Suprapubic skin (tissue), 3 donors: Measurements from ENCODE around the gene SERPINB10.

Experiments used
- POLR2A ChIP-seq, 2 donors: fragments of 450-650 bp; IDR thresholded peaks; one replicate each; pipeline ENCODE4 v1.6.1; 2017; ENCODE audit warnings: antibody characterized with exemption in 2 of 2, mild to moderate bottlenecking in 2 of 2, moderate library complexity in 2 of 2
- TF ChIP-seq, protein P1 (sequence below), 2 donors: fragments of 200-600 bp in 1 of 2; fragments of 450-650 bp in 1 of 2; sonication (generic) in 1 of 2; IDR thresholded peaks; one replicate each; pipeline ENCODE4 v1.5.1; 2016 to 2019; ENCODE audit warnings: antibody characterized with exemption in 2 of 2, mild to moderate bottlenecking in 1 of 2, moderate library complexity in 1 of 2

DNA sequence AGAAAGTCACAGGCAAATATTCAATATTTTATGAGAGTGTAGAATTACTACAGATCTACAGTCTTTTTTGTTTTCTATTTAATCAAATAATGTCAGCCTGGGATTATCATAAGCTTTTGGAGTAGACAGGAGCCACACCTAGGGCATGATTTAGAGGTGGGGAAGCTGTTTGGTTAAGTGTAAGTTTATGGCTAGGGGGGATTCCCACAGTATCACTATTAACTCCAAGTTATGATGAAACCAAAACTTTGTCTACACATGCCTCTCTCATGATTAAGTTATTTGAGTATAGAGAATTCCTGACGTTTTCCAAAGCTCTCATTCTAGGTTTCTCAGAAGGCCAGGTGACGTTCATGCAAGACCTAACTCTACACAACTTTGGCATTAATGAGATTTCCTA lies 2.1 kb downstream of the SERPINB10 start:
- TF ChIP-seq, protein P1, sequence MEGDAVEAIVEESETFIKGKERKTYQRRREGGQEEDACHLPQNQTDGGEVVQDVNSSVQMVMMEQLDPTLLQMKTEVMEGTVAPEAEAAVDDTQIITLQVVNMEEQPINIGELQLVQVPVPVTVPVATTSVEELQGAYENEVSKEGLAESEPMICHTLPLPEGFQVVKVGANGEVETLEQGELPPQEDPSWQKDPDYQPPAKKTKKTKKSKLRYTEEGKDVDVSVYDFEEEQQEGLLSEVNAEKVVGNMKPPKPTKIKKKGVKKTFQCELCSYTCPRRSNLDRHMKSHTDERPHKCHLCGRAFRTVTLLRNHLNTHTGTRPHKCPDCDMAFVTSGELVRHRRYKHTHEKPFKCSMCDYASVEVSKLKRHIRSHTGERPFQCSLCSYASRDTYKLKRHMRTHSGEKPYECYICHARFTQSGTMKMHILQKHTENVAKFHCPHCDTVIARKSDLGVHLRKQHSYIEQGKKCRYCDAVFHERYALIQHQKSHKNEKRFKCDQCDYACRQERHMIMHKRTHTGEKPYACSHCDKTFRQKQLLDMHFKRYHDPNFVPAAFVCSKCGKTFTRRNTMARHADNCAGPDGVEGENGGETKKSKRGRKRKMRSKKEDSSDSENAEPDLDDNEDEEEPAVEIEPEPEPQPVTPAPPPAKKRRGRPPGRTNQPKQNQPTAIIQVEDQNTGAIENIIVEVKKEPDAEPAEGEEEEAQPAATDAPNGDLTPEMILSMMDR (IDR thresholded peaks at IDR 0.05) = no peak
- TF ChIP-seq POLR2A (IDR thresholded peaks at IDR 0.05) = no peak
